Measurements from ENCODE around the gene KBTBD12.

KBTBD12 gene

DNA sequence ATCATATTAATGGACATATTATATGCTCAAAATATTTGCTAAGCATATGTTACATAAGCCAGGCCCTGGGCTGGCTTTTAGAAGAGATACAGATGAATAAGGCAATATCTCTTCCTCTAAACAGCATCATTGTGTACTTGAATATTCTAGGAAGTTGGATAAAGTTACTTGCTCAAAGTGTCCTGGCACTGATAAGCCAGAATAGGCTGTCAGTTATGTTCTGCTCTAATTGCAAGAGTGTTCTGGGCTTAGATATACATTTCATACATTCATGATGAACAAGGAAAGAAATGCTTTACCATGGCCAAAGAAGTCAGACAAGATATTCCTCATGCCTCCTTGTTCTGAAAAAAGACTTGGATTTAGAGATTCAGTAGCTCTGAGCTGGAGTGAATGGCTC is 40.7 kb downstream of the KBTBD12 start:
- no peak for DNase-seq

DNA sequence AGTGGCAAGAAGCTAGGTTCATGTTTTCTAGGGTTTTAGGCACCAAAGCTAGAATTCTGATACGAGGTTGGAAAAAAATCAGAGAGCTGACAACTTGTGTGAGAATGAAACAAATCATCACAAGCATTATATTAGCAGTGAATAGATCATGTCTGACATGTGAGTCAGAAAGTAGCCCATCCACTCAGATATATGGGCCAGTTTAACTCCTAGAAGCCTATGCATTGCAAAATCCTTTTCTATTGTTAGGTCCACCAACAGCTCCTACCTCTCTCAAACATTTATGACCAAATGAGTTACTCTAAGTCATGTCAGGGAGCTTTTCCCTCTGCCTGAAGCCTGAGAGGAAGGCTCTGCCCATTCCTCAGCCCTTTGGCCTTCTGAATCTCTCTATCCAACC is 44.0 kb downstream of the KBTBD12 start:
- no peak for DNase-seq

DNA sequence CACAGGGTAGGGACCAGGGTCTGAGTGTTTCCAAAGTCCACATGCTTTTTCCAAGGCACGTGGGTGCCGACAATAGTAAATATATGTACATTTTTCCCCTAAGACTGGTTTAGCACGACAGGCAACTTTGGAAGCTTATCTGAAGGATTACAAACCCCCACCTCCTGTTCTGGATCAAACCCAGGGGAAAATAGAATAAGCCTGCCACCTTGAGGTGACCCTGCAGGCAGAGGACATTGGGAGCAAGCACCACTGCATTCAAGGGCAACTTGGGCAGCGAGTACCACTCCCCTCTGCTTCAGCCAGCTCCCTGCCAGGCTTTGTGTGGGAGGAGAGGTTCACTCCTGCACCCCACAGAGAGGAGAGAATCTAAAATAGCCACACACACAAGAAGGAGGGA is 44.8 kb downstream of the KBTBD12 start:
- DNase-seq = no peak

DNA sequence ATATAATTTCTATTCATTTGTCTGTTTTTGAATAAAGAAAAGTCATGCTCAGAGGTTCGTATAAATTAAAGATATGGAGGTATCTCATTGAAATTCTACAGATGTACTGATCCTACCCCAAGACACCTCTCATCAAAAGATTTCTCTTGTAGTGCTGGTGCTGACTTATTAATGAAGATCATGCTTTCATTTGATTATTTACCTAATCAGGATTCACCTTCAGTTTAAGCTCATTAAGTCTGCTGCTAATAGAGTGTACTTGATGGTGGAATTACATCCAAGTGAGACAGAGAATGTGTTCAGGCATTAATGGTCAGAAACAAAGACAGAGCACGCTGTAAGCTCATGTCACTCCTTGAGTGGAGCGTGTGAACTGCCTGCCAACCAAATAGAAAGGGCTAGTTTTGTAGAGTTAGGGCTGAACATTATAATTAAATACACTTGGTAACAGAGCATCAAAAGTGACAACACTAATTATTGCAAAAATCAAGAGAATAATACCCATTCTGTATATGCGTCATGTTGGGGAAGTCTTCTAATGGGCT is 45.5 kb downstream of the KBTBD12 start:
- DNase-seq = no peak

GRCh38 chr3:127961124-127961523 is 46.1 kb downstream of the KBTBD12 start:
- no peak for DNase-seq

- no peak for DNase-seq
Measured at GRCh38 chr3:127961963-127962362, 46.9 kb downstream of the KBTBD12 start.

DNA sequence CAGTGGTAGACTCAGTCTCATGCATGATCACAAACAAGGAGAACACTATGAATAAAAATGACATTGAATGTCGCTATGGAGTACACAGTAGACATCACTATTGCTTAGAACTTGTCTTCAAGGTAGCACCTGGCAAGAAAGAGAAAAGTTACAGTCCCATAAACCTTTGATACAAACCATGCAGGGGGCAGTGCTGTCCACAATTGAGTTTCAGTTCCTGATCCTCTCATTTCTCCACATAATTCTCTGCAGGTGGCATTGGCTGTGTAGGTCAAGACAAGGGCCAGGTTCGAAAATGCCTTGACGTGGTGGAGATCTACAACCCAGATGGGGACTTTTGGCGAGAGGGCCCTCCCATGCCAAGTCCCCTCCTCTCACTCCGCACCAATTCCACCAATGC is 47.9 kb downstream of the KBTBD12 start:
- DNase-seq = no peak

- no peak for DNase-seq
Measured at GRCh38 chr3:127964053-127964452, 49.0 kb downstream of the KBTBD12 start.

GRCh38 chr3:127964816-127965215 is 49.8 kb downstream of the KBTBD12 start:
- DNase-seq = no peak

- DNase-seq = no peak
Measured at GRCh38 chr3:127967316-127967715, 52.3 kb downstream of the KBTBD12 start.

- no peak for DNase-seq
Measured at GRCh38 chr3:127970966-127971592, 56.0 kb downstream of the KBTBD12 start.

GRCh38 chr3:127974226-127974625 is 59.2 kb downstream of the KBTBD12 start:
- no peak for DNase-seq

- no peak for DNase-seq
Measured at GRCh38 chr3:127975153-127976029, 60.4 kb downstream of the KBTBD12 start.

DNA sequence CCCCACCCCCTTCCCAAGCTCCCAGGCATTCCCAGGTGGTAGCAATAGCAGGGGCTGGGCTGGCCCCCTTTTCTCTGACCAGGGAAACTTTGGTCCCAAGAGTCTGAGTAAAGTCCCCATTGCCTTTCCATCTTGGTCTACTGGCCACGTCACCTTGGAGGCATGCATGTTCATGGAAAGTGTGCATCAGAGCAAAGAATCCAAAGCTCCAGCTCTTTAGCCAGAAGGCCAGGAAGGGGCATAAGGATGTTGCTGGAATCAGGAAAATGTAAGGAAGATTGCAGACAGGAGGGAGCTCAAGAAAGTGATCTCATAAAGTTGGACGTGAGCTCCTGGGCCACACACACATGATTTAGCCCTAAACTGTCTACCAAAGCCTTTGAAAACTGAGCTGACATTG is 63.6 kb downstream of the KBTBD12 start:
- DNase-seq = no peak

- DNase-seq = no peak
Measured at GRCh38 chr3:127979473-127979872, 64.4 kb downstream of the KBTBD12 start.

- no peak for DNase-seq
Measured at GRCh38 chr3:127981097-127981496, 66.1 kb downstream of the KBTBD12 start.

DNA sequence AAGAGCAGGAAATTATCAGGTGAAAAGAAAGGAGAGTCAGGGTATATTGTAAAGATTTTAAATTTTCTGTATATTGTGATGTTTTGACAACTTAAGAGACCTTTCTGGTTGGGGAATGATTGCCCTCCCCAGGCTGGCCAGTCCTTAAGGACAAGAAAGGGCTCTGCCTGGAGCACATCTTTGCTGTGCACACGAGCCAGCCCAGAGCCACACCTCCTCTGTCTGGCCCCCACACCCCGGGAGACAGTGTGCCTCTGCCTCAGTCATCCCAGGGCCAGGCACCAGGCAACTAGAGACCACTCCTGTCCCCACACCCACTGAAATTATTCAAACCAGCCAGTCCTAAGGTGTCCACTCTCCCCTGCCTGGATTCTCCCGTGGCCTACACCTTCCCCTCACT is 67.1 kb downstream of the KBTBD12 start:
- no peak for DNase-seq

DNA sequence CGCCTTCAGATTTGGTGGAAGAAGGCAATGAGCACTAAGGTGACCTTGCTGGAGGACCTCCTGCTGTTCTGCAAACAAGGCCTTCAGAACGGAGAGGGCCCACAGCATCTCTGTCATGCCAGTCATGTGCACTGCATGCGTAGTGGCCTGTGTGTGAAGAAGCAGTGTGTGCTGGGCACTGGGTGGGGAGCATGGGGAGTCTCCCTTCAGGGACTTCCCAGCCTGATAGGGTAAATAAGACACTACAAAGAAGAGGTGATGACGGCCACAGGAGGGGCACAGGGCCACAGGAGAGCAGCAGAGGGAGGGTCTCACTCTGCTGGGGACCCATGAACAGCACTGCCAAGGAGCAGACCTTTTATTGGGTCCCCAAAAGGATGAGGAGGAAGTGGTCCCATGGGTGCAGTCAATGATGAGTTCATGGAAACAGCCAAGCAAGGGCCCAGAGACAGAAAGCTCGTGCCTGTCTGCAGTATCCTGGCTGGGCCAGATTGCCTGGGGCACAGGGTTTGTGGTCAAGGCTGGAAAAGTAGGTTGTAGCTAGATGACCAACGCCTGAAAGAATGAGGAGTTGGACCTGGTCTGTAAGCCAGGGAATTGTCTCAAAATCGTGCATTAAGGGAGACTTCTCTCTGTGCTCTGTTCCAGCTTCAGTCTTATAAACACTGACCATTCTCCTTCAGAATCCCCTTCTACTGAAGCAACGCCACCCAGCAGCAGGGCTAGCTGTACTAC is 69.4 kb downstream of the KBTBD12 start:
- no peak for DNase-seq

DNA sequence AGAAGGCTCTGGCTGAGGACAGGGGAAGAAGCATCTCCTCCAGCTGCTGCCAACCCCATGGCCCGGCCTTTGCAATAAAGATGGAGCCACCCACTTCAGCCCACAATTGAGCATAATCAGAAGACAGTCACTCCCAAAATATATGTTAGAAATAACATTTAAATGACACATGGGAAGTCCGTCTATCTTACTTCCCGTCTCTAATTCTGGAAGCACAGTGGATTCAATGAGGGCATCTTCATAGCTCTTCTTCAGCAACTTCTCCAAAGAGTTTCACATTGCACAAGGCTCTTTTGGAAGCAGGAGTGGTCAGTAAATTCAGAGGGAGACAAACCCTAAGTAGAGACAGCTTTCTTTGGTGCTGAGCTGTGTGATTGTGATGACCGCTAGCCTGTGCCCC is 70.2 kb downstream of the KBTBD12 start:
- no peak for DNase-seq

DNA sequence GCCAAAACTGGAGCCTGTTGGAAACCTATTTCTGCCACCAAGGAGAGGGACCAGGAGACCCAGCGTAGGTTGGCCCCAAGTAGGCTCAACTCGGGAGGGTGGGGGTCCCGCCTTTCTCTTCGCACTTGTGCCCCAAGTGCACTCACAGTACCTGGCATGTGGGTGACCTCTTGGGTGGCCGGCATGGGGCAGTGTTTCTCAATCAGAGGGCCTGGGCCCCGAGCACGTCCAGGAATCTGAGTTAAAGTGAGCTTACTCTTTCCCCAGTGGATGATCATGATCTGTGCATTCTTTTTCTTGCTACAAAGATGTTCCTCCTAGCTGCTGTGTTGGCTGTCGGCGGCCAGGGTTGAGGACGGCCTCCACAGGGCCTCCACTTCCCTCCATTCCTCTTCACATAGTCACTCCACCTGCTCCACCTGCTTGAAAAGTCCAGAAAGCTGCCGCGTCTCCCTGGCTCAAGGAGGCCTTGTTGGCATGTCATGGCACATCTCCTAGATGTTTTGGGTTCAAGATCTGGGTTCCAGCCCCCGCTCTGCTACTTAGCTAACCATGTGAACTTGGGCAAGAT is 70.7 kb downstream of the KBTBD12 start:
- DNase-seq = no peak

- no peak for DNase-seq
Measured at GRCh38 chr3:127986803-127987202, 71.8 kb downstream of the KBTBD12 start.

- no peak for DNase-seq
Measured at GRCh38 chr3:127987309-127987995, 72.4 kb downstream of the KBTBD12 start.

Measured in NCI-H1048 (cell line).